ENCODE data around the gene SLC15A3. TPM values are rescaled to one million over a fixed set of nuclear protein-coding genes. Genes with fewer than 3 reads are reported as not detected.

SLC15A3 gene
- total RNA-seq, 1 experiment from 2014 or later, result 8.7 TPM

- TF ChIP-seq SIN3A (IDR thresholded peaks at IDR 0.05; ENCODE audit: borderline replicate concordance, insufficient read depth, low read depth, low read length), result no peak
- no peak for TF ChIP-seq CTCF (IDR thresholded peaks at IDR 0.05)
- no peak for TF ChIP-seq POLR2AphosphoS5 (IDR thresholded peaks at IDR 0.05; ENCODE audit: low read depth, low read length)
- TF ChIP-seq, protein P1, sequence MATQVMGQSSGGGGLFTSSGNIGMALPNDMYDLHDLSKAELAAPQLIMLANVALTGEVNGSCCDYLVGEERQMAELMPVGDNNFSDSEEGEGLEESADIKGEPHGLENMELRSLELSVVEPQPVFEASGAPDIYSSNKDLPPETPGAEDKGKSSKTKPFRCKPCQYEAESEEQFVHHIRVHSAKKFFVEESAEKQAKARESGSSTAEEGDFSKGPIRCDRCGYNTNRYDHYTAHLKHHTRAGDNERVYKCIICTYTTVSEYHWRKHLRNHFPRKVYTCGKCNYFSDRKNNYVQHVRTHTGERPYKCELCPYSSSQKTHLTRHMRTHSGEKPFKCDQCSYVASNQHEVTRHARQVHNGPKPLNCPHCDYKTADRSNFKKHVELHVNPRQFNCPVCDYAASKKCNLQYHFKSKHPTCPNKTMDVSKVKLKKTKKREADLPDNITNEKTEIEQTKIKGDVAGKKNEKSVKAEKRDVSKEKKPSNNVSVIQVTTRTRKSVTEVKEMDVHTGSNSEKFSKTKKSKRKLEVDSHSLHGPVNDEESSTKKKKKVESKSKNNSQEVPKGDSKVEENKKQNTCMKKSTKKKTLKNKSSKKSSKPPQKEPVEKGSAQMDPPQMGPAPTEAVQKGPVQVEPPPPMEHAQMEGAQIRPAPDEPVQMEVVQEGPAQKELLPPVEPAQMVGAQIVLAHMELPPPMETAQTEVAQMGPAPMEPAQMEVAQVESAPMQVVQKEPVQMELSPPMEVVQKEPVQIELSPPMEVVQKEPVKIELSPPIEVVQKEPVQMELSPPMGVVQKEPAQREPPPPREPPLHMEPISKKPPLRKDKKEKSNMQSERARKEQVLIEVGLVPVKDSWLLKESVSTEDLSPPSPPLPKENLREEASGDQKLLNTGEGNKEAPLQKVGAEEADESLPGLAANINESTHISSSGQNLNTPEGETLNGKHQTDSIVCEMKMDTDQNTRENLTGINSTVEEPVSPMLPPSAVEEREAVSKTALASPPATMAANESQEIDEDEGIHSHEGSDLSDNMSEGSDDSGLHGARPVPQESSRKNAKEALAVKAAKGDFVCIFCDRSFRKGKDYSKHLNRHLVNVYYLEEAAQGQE (IDR thresholded peaks at IDR 0.05; ENCODE audit: insufficient read depth in 1 of 2, low read depth in 2 of 2, low read length in 1 of 2), result no peak
- TF ChIP-seq TCF7L2 (IDR thresholded peaks at IDR 0.05; ENCODE audit: low read depth, low read length), result no peak
- no peaks in the 10 kb centered on the region for H3K27me3 ChIP-seq (ENCODE audit: control insufficient read depth, insufficient read depth, low read length)
- ChIA-PET POLR2A (no interaction called here), CTCF (no interaction called here)
- no TSS peak for BruUV-seq (replicated peaks)
- H3K9me3 ChIP-seq (ENCODE audit: control insufficient read depth, insufficient read depth, low read depth, low read length), result no peaks in the 10 kb centered on the region
- H3K4me3 ChIP-seq (ENCODE audit: low read depth in 2 of 2, low read length in 2 of 2), result no peak overlapping the region
- in situ Hi-C loops (cut with HindIII; ENCODE audit: low pct_unique_long_range_greater_than_20kb, low sequenced_read_pairs), result no loop called here
- DNase-seq (ENCODE audit: low read depth, low spot score) (no peak), ATAC-seq (no peak)
- intact Hi-C loops (cut with micrococcal nuclease; ENCODE audit: unreplicated experiment), result no loop called here
- H3K4me1 ChIP-seq (ENCODE audit: control insufficient read depth, insufficient read depth, low read length), result peaks cover 14% of the 10 kb centered on the region
- peaks cover 37% of the 10 kb centered on the region for H3K36me3 ChIP-seq (ENCODE audit: control insufficient read depth, insufficient read depth, low read length)
- H3K27ac ChIP-seq (ENCODE audit: low read length), result no peak overlapping the region
Observed at GRCh38 chr11:60902625-60903024, 49.4 kb downstream of the SLC15A3 start.

DNA sequence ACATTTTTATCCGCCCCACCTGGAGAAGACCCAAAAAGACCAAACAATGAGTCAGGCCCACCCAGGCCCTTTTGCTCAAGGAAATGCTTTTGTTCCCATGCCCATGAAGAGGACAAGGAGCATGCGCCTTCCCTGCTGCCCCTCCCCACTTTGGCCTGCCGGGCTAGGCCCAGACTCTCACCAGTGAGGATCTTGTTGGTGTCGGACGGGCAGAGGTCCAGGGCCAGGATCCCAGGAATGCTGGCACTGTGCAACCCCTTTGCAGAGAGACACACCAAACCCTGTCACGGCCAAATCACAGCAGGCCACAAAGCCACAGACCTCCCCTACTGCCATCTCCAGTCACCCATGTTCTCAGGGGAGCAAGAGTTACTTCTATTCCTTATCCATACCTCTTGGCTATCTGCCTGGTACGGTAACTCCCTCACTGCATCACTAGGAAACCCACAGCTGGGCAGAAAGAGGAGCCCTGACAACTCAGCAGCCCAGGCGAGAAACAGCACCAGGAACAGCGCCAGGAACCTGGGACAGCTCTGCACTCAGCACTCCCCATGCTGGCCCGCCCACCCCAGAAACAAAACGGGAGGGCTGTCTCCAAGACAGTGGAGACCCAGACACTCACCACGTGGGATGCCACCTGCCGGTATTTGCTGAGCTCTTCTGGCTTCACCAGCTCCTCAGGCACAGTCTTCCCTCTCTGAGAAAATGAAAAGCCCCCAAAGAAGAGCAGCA is 51.1 kb downstream of the SLC15A3 start:
- ATAC-seq (no peak), DNase-seq (ENCODE audit: low read depth, low spot score) (no peak)
- intact Hi-C loops (cut with micrococcal nuclease; ENCODE audit: unreplicated experiment), result no loop called here
- Histone ChIP-seq H3K27me3 (ENCODE audit: control insufficient read depth, insufficient read depth, low read length) (no peaks in the 10 kb centered on the region), H3K27ac (ENCODE audit: low read length) (no peak overlapping the region), H3K4me1 (ENCODE audit: control insufficient read depth, insufficient read depth, low read length) (peaks cover 10% of the 10 kb centered on the region), H3K9me3 (ENCODE audit: control insufficient read depth, insufficient read depth, low read depth, low read length) (no peaks in the 10 kb centered on the region), H3K4me3 (ENCODE audit: low read depth in 2 of 2, low read length in 2 of 2) (no peak overlapping the region), H3K36me3 (ENCODE audit: control insufficient read depth, insufficient read depth, low read length) (peaks cover 48% of the 10 kb centered on the region)
- POLR2A ChIA-PET, result no interaction called here
- CTCF ChIA-PET, result interaction anchor here (2.1 kb wide), 1 partner anchor 70 kb away, joined by 12 read pairs; no protein-coding TSS in a partner anchor
- in situ Hi-C loops (cut with HindIII; ENCODE audit: low pct_unique_long_range_greater_than_20kb, low sequenced_read_pairs), result no loop called here
- no peak for TF ChIP-seq POLR2AphosphoS5 (IDR thresholded peaks at IDR 0.05; ENCODE audit: low read depth, low read length)
- TF ChIP-seq, protein P1 (IDR thresholded peaks at IDR 0.05; ENCODE audit: insufficient read depth in 1 of 2, low read depth in 2 of 2, low read length in 1 of 2), result no peak
- no peak for TF ChIP-seq SIN3A (IDR thresholded peaks at IDR 0.05; ENCODE audit: borderline replicate concordance, insufficient read depth, low read depth, low read length)
- TF ChIP-seq CTCF (IDR thresholded peaks at IDR 0.05), result no peak
- no peak for TF ChIP-seq TCF7L2 (IDR thresholded peaks at IDR 0.05; ENCODE audit: low read depth, low read length)
- no TSS peak for BruUV-seq (replicated peaks)

All from Panc1 (cell line).